Central memory CD4-positive, alpha-beta T cell (primary cell): Measurements from ENCODE around the gene SPEG.

Source experiments
- DNase-seq: peaks from one replicate; pipeline ENCODE4 v3.0.0; 2022

SPEG gene

DNA sequence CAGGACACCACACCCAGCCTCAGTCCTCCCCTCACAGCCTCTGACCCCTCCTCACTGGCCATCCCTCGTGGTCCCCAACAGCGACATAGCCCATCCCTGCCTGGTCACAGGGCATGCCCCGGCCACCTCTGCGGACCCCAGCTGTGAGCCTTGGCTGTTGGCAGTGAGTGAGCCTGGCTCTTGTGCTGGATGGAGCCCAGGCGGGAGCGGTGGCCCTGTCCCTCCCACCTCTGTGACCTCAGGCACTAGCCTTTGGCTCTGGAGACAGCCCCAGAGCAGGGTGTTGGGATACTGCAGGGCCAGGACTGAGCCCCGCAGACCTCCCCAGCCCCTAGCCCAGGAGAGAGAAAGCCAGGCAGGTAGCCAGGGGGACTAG lies 8.6 kb upstream of the SPEG start:
- no peak for DNase-seq

DNA sequence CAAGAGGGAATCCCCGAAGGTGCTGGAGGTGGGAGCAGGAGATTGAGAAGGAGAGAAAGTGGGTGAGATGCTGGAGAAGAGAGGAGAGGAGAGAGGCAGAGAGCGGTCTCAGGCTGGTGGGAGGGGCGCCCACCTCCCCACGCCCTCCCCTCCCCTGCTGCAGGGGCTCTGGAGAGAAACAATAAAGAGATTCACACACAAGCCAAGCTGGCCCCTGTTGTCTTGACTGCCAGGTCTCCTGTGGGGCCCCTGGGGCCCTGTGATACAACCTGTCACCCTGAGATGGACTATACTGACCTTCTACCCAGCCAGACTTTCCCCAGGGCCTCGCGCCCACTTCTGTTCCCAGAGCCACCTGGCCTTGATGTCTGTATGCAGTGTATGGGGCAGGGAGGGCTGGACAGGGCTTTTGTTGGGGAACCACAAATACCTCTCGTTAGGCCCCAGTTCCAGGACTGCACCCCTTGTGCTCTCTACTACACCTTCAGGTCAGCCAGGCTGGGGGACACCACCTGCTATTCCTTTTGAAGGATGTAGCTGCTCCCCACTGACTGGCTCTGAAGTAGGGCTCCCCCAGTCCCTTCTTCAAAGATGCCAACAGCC lies 8.0 kb upstream of the SPEG start:
- no peak for DNase-seq

DNA sequence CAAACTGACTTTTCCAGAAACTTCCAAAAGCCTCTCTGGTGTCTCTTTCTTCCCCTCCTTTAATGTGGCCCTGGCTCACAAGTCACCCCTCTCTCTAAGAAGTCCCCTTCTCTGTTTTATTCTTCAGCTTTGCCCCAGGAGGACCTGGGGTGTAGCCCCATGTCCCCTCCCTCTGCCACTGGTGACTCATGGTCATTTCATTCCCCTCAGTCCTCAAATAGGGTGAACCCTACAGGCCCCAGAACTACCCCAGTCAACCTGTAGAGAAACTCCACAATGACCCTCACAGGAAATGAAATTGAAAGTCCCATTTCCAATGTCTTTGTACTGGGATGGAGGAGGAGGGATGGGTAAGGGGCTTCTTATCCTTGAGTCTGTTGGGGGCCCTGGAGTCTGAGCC lies 6.2 kb upstream of the SPEG start:
- DNase-seq: no peak

DNA sequence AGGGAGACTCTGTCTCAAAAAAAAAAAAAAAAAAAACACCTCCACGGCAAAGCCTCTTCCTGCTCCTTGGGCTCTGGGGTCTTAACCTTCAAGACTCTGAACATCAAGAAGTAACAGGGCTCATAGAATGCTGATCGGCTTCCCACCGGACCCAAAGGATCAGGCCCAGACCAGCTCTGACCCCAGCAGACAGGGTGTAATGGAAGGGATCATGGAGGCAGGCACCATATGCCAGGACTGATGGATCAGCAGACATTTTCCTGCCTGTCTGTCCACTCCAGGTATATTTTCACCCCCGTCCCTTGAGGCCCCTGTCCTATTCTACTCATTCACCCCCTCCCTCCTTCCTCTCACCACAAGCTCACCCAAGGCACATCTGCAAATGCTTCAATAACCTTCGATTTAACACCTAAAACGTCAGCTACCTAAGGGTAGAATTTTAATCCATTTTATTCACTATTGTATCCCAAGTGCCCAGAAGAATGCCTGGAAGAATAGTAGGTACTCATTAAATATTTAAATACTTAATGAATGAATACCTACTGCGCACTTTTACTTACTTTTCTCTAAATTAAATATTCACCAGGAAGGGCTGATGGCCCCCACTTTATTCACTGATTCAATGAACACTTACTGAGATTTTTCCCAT lies 4.6 kb upstream of the SPEG start:
- DNase-seq: no peak

DNA sequence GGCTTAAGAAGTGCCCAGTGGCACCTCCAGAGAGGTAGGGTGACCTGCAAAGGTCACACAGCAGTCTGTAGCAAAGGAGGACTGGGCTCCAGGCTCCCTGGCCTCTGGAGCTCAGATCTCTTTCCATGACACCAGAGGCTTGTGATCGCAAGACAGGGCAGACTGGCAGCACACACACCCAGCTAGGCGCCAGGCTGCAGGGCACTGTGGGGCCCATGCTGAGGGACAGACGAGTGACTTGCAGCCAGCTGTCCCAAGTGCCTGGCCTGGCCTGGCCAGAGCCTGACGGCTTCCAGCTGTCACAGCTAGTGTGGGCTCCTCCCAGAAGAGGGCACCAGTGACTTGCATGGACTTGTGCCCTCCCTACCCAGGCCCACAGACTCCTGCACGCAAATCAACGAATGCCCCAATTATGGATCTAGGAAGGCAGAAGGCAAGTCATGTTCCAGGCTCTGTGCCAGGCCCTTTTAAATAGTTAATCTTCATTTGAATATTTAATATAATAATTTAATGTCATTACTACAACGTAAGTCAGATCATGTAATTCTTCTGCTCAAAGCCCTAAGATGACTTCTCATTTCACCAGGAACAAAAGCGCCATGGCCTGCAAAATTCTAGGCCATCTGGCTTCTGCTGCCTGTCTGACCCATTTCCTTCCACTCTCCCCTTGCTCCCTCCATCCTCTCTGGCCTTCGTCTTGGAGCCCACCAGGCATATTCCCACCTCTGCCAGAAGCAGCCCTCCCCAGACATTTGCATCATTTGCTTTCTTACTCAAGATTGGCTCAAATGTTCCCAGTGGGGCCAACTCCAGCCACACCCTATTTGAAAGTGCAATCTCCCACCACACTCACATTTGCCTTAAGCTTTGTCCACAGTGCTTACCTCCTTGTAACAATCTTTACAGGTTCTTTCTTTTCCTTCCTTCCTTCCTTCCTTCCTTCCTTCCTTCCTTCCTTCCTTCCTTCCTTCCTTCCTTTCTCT lies 3.7 kb upstream of the SPEG start:
- no peak for DNase-seq

DNA sequence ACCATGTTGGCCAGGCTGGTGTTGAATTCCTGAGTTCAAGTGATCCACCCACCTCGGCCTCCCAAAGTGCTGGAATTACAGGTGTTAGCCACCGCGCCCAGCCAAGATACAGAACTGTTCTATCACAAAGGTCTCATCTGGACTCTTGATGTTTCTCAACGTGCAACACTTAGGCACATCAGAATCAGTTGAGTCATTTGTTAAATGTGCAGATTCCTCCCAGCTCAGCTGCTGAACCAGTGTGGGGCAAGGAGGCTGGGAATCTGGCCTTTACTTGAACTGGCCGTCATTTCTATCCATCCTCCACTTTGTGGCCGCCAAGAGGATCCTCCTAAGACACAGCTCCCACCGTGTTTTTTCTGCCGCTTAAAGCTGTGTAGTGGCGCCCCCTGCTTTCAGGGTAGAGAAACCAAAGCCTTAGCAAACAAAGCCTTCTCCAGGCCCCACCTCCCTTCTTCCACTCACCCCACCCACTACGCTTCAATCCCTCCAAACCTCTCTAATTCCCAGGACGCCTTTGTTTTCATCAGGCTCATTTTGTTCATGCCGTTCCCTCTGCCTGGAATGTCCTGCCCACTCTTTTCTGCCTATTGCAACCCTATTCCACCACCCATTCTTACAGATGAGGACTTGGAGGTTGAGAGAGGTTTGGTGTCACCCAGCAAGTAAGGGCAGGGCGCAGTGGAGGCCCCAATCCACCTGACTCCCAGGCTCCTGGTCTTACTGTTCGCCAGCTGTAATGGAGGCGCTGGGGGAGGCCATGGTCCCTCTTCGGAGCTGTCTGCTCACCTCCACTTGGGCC lies 776 bp upstream of the SPEG start:
- no peak for DNase-seq

DNA sequence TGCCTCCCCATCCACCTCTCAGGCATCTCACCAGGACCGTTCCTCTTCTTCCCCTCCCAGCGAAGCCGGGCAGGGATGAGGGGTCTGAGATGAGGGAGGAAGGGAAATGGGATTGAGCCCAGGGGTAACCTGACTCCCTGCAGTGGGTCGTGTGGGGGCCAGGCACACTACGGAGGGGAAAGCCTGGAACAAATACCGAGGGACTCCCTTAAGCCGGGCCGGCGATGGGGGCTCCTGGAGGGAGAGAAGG lies 250 bp upstream of the SPEG start:
- DNase-seq: no peak

DNA sequence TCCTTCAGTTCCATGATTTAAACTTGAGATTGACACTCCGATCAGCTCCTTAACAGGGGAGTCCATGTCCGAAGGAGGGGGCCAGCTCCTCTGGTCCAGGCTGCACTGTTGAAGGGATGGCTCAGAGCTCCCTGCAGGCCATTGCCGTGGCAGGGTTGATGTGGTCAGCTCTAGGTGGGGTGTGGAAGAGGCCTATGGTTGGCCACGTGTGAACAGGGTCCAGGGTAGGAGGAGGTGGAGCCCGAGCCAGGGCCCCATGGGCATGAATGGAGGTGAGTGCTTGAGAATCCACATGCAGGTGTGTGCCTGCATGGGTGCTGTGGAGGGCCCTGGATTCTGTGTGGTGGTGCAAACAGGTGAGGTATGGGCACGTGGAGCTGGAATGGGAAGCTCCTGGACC lies 1.1 kb downstream of the SPEG start:
- DNase-seq: no peak

DNA sequence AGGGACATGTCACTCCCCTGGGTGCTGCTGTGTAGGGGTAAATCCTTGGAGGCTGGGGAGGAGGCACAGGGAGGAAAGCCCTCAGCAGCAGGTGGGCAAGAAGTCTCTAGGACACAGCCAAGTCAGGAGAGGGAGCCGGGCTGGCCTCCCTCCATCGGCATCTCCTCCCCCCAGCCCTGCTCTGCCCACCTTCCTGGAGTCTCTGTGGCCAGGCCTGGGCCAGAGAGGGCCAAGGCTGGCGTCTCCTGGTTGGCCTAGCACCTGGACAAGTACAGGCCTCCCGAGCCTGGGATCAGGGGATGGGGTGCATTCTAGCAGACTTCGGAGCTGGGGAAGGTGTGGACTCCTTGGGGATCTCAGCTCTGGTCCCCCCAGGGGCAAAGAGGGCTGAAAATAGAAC lies 1.8 kb downstream of the SPEG start:
- no peak for DNase-seq

DNA sequence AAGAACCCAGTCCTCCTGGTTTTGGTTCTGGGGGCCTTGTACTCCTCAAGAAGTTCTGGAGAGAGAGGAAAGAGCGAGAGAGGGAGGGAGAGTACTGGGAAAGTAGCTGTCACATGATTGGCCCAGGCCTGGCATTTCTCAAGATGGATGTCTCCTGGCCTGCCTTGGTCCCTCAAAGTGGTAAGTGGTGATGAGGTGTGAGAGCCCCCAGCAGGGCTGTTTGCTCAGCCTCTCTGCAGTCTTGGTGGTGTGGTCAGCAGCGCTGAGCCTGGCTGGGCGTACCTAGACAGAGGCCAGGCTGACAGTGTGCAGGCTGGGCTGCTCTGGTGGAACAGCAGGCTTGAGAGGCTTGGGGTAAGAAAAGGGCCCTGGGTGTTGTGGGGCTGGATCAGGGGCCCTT lies 2.5 kb downstream of the SPEG start:
- no peak for DNase-seq

DNA sequence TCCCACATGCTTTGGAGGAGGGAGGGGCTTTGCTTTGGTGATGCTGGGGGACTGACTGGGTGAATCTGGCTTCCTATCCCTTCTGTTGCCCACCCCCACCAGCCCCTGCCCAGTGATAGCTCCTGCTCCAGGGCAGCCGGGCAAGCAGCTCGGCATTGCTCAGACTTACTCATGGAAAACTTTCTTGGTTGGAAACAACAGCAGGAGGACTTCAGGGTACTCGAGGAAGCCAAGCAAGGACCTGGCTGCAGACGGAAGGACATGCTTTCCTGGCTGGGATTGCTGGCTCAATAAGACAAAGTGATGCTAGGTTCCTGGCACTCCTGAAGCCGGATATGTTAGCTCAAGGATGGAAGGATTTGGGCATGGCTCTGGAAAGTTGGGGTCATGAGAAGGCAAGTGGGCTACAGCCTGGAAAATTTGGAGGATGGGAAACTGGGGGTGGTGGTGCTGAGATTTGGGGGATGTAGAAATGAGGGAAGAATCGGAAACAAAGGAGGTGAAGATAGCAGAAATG lies 3.1 kb downstream of the SPEG start:
- no peak for DNase-seq

DNA sequence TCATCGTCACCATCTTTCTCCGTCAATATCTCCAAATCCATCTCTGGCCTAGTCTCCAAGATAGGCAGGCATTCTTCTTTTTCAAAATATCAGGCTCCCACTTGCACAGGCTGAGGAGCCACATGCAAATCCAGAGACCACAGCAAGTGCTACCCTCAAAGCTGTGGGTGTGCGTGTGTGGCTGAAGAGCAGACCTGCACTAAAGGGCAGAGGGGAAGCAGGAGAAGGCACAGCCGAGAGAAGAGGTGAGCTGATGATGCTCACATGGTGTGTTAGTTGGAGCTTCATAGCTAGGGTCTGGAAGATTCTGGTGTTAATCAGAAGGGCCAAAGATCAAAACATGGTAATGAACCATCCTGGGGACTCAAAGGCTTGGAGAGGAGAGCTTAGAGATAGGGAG lies 3.8 kb downstream of the SPEG start:
- DNase-seq: no peak

DNA sequence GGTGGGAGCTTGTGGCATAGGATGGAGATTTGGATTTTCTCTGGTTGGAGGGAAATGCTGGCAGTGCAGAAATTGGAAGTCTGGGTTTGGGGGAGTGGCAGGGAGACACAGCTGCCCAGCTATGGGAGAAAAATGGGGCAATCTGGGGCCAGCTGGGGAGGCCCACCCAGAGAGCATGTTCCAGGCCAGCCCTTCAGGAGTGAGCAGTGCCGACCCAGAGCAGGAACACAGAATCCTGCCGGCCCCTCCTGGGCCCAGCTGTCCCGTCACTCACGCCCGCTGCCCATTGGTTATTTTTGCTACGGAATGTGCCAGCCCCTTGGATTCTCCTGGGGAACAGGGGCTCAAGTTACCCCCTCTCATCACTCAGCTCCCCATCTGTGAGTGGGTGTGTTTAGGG lies 4.9 kb downstream of the SPEG start:
- DNase-seq: no peak

DNA sequence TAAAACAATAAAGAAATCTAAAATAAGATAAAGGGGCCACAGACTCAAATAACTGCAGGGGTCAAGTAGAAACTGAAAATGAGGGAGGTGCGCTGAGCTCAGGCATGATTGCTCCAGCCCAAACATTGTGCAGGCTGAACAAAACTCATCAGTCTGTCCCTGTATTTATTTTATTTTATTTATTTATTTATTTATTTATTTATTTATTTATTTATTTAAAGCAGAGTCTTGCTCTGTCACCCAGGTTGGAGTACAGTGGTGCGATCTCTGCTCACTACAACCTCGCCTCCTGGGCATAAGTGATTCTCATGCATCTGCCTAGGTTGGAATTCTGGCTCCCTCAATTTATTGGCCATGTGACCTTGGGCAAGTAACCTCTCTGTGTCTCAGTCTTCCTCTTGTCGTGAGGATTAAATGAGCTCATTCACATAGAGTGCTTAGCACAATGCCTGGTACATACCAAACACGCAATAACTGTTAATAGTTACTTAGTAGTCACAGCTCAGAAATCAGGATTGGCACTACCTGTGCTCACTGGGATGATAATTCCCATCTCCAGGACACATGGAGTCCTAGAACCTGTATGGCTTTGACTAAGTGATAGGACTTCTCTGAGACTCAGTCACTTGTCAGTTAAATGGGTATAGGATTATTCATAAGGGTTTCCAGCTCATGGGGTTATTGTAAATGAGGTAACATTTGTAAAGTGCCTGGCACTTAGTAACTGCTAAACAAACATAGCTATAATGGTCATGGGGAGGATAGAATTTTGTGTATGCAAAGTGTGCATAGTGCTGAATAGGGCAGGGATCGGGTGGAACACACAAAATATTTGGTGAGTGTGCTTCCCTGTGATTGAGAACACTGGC lies 6.0 kb downstream of the SPEG start:
- no peak for DNase-seq

DNA sequence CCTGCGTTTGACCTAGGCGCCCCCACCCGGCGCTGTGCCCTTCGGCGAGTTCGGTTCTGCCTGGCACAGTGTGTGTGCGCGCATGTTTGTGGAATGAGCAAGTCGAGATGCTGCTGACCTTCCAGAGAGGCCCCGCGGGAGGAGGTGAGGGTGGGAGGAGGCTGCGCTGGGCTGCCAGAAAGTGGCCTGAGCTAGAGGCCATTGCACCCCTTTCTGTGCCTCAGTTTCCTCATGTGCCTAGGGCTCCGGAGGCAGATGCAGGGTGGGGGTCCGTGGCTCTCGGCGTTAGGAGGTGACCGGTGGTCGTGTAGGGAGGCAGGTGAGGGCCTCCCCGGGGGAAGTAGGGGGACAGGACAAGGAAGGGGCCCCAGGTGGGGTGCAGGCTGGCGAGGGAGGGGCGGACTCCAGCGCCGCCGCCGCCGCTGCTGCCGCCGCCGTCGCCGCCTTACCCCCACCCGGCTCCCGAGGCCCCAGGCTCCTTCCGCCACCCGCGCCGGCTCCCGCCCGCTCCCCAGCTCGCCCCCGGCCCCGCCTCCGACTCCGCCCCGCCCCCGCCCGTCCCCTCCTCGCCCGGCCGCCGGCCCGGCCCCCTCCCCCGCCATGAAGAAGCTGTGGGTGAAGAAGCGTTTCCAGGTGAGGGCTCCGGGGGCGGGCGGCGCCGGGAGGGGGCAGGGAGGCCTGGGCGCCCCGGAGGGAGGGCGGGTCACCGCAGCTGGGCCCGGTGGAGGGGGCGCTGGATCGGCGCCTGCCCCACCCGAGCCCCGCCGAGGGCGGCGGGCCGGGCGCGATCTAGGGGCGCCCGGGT lies 7.0 kb downstream of the SPEG start:
- peak; percentile 30 for DNase-seq

DNA sequence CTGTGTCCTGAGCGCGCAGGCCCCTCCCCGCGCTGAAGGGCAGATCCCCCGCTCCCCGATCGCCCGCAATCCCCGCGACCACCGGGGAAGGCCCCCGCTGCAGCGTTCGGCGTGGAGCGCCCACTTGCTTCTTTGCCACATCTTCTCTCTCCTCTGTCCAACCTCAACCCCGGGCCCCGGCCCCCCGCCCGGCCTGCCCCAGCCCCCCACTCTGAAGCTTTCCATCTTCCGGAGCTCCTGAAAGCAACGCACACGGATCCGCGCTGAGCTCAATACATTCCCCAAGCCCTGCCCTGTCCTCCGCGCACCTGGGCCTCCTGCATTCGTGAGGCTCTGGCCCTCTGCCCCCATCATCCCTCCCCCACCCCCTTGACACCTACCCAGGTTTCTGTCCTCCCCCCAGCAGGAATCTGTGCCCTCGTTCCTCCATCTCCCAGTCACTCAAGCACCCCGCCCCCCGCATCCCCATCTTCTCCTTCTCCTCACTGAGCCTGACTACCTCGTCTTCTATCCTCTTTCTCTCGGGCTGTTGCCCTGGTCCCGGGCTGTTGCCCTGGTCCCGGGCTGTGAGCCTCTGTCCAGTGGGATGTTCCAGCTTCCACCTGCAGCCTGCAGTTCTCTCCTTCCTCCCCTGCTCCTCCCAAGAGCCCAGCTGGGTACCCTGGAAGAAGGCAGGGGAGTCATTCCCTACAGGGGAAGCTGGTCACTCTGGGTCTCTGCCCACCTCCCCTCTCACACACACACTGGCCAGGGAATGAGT lies 7.8 kb downstream of the SPEG start:
- DNase-seq: no peak

DNA sequence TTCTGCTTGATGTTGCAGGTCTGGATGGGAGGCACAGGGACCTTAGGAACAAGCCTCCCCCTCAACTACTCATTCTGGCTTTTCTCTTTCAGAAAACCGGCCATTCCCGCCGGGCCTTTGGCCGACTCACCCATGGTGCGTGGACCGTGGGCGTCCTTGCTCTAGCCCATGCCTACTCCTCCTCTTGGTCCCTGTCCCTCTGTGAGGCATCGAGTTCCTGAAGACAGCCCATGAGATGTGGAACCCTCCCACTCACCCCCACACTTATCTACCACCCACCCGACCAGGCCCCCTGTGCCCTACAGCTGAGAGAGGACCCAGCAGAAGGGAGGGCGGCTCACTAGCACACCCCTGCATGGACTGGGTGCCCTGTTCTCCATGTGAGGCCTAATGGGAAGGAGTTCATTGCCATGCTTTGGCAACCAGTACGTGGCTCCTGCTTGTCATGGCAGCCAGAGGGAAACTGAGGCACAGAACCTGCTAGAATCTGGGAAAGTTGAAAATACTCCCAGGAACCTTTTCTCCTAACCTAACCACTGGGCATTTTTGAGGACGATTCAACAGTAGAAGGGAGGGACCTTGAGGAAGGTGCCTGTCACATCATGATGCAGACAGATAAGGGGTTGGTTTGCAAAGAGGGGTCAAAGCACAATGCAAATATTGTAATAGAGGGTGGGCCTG lies 8.5 kb downstream of the SPEG start:
- DNase-seq: no peak

DNA sequence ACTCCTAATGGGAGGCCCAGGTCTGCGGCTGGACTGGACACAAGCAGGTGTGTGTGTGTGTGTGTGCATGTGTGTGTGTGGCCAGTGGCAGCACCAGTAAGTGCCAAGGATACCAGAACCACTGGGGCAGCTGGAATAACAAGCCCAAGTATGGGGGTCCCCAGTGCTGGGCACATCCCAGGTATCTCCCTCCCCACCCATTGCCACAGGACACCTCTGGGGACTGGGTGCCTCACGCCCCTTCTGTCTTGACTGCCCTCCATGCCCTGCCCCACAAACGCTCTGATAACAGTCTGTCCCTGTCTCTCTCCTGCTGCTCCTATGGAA lies 9.0 kb downstream of the SPEG start:
- DNase-seq: no peak

DNA sequence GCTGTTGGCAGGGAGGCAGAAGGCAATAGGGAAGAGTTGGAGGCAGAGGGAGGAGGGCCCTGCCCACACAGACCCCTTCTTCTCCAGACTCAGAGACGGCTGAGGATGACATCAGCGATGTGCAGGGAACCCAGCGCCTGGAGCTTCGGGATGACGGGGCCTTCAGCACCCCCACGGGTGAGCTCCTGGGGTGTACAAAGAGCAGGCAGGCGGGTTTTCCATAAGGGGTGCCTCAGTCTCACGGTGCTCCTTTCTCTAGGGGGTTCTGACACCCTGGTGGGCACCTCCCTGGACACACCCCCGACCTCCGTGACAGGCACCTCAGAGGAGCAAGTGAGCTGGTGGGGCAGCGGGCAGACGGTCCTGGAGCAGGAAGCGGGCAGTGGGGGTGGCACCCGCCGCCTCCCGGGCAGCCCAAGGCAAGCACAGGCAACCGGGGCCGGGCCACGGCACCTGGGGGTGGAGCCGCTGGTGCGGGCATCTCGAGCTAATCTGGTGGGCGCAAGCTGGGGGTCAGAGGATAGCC lies 10.0 kb downstream of the SPEG start:
- no peak for DNase-seq

DNA sequence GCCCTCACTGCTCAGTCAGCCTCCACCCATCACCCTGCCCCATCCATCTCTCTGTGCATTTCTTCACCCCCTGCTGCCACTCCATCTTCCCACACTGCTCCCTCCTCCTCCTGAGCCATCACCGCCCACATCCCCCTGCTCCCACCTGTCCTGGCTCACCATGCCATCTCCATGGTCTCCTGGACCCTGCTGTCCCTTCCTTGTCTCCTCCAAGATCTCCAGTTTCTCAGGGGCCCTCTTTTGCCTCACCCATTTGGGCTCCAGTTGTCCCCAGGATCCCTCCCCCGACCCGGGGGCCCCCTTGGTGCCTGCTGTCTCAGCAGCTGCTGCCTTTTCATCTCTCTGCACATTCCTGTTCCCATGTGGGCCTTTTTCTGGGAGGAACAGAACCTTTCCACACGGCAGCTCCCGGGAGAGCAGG lies 10.6 kb downstream of the SPEG start:
- DNase-seq: no peak
